GM03348 (cell line): ENCODE measurements around the gene WNT9B.
A peak's percentile ranks its signal among the peaks of the same experiment; 100 is the strongest.
"Not testable (repeated sequence)": the region's sequence is repeated elsewhere in the genome, so short reads cannot be mapped to it uniquely, and the experiment has no call there.

Experiments used
- DNase-seq: peaks from one replicate; pipeline ENCODE4 v3.0.0; 2012; ENCODE audit warnings: low spot score

WNT9B gene

DNA sequence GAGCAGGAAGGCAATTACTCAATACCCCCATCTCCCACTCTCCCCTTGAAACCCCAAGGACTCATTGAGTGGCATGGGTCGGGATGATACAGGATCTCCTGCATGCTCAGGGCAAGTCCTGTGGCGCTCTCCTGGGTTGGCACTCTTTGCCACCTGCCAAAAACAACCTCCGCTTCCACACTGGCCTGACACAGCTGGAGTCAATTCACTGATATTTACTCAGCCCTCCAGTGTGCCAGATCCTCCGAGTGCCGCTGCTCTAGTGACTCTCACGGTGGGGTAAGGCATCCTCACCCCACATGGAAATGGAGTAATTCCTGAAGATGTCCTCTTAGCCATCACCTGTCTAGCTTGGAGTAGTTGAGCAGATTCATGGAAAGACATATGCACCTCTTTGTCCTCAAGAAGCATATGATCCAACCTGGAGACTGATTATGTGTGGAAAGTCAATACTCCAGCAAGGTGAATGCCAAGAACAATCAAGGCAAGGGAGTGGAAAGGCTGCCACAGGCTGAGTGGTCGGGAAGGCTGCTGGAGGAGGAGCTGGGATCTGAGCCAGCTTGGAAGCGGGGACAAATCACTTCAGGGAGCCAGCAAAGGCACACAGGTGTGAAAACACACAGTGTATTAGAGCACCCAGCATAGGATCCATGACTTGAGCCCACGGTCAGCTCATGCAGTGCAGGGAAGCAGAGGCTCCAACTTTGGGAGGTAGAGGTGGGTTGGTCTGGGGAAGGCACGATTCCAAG lies 59.0 kb downstream of the WNT9B start:
- DNase-seq: no peak

GRCh38 chr17:46911311-46911710 lies 59.9 kb downstream of the WNT9B start:
- DNase-seq: no peak

- DNase-seq: no peak
Observed at GRCh38 chr17:46915596-46915995, 64.2 kb downstream of the WNT9B start.

DNA sequence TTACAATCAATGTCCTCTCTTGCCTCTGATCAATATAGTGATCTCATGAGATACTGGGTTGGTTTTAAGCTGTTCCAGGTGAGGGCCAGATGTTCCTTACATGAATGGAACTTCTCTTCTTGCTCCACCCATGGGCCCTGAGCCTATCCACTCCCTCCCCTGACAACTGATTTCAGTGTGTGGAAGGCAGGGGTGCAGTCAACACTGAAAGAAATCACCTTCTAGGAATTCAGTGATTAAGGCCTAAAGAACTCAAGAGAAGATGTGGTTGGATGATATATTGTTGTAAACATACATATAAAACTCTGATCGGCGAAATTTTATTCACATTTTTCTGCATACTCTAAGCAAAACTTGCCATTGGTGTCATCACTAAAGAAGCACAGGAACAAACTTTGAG lies 64.8 kb downstream of the WNT9B start:
- no peak for DNase-seq

DNA sequence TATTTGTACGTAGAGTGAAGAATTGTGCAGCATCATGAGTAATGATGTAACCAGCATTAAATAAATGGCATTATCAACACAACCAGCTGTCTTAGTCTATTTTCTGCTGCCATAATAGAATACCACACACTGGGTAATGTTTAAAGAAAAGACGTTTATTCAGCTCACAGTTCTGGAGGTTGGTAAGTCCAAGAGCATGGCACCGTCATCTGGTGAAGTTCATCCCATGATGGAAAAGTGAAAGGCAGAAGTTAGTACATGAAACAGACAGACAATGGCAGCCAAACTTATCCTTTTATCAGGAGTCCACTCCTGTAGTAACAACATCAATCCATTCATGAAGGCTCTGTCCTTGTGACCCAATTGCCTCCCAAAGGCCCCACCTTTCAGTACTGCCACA lies 65.2 kb downstream of the WNT9B start:
- no peak for DNase-seq

GRCh38 chr17:46917041-46917440 lies 65.7 kb downstream of the WNT9B start:
- DNase-seq: no peak

GRCh38 chr17:46917516-46917915 lies 66.1 kb downstream of the WNT9B start:
- no peak for DNase-seq

DNA sequence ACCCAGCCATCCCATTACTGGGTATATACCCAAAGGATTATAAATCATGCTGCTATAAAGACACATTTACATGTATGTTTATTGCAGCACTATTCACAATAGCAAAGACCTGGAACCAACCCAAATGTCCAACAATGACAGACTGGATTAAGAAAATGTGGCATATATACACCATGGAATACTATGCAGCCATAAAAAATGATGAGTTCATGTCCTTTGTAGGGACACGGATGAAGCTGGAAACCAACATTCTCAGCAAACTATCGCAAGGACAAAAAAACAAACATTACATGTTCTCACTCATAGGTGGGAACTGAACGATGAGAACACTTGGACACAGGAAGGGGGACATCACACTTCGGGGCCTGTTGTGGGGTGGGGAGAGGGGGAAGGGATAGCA lies 70.6 kb downstream of the WNT9B start:
- not testable (repeated sequence) for DNase-seq

GRCh38 chr17:46922487-46922803 lies 71.1 kb downstream of the WNT9B start:
- DNase-seq: no peak

- DNase-seq: peak; percentile 100
Observed at GRCh38 chr17:46922804-46923635, 71.6 kb downstream of the WNT9B start, which contains the start of gene GOSR2. TSS of gene GOSR2 (plus strand) at chr17:46923160. CDS start at chr17:46923193, 33 bp downstream.

DNA sequence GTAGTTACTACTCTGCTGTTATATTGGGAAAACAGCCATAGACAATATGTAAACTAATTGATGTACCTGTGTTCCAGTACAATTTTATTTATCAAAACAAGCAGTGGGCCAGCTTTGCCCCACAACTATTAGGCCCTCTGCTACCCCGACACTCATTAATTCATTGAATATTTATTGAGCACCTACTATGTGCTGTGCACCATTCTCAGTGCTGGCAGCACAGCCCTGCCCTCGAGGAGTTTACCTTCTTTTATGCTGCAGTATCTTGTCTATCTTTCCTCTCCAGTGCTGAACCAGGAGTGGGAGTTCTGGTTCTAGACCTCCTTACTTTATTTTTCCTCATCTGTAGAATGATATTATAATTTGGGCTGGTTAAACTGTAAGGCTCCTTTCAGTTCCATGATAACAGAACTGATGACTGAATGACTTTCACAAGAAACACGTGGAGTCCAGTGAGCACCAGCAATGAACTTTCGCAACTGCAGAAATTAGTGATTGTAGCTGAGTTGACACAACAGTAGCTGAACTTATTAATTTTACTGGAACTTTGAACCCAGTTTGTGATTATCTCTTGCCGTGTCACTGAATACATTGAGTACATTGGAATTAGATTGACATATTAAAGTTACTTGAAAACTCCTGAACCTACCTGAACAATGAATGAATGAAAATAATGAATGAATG lies 73.9 kb downstream of the WNT9B start:
- no peak for DNase-seq

DNA sequence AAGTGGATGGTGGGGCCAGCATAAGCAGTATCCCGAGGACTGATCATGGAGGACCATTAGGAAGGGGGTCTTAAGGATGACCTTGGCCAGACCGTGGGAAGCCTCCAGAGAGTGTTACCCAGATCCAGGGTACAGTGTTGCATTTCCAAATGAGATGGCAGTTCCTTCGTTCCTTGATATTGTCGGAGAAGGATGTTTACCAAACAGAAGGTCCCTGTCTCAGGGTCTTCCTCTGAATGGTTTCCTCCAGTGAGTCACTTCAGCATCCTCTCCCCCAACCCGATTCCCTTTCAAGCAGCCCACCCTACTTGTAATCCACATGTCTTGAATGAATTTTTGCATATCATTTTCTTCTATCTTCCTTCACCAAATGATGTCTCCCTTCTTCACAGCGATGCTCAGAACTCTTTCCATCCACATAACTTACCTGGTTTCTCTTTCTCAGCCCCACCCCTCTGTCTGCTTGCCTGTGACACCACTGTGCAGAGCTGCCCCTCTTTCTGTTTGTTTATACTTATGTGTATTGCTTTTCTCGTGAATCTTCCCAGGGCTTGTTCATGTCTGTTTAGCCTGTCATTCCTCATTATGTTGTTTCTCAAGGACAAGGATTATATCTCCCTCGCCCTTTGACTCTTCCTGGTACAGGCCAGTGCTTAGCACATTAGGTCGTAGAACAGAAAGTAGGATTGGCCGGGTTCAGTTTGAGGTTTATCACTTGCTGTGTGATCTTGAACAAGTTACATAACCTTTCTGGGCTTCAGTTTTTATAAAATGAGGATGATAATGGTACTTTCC lies 77.3 kb downstream of the WNT9B start:
- no peak for DNase-seq

- no peak for DNase-seq
Observed at GRCh38 chr17:46929413-46929812, 78.0 kb downstream of the WNT9B start.

DNA sequence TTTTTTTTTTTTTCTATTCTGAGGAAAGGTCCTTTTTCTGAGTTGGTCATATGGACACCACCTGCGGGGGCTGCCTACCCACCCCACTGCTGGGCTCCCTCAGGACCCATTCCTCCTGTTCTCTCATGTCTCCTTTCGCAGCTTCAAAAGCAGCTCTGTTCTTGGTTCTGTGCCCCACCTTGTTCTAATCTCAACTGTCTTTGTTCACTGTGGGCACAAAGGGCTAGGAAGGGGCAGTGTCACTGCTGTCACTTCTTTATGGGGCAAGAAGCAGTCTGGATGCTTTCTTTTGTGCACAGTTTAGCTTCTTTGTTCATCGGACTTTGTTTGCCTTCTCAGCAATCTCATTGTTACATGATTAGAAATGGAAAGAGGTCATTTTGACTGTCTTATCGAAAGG lies 78.7 kb downstream of the WNT9B start:
- DNase-seq: no peak

GRCh38 chr17:46931596-46931995 lies 80.2 kb downstream of the WNT9B start:
- DNase-seq: no peak

DNA sequence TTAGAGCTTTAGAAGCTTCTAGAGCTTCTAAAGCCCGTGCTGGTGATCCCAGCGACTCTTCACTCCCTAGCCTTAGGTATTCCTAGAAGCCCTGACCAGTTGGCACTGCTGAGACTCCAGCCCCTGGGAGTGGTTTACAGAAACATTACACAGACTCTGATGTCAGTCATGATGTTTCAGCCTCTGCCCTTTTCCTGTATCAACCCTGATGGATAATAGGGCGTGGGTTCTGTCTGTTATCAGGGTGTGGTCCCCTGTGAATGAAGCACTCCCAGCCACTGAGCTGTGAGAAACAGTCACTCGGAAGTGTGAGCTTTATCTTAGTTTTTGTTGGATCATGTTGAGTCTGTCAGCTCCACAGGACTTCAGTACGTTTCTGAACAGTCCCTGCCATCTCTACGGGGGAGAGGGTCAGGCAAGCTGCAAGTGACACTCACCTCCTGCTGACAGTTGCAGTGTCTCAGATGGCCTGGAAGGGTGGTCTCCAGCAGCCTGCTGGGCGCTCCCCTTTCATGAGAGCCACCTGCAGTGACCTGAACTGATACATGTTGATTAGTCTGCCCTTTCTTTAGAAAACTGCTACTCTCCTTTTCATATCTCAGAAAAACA lies 84.4 kb downstream of the WNT9B start:
- DNase-seq: no peak
